Muscle of arm (tissue), 14 donors: ENCODE results near the gene ADAD1. TPM values are rescaled to one million over a fixed set of nuclear protein-coding genes. Genes with fewer than 3 reads are reported as not detected.
"Not testable (repeated sequence)": the region's sequence is repeated elsewhere in the genome, so short reads cannot be mapped to it uniquely, and the experiment has no call there.

ENCODE experiments used
- DNase-seq: peaks from one replicate; pipeline ENCODE4 v3.0.0-alpha.2; 2013
- long read RNA-seq, 11 donors: transcript quantifications; one replicate each; lab custom pipeline, GENCODE V29; 2026
- polyA plus RNA-seq, 12 donors: library from polyadenylated mRNA; unstranded; fragments of 120-200 nt; gene quantifications; one replicate each; pipeline ENCODE4 v1.2.1, GENCODE V29; 2013; ENCODE audit not compliant: insufficient read length in 12 of 12

Gene ADAD1
- polyA plus RNA-seq, result not detected
- long read RNA-seq, donor 1, result 0 reads
- long read RNA-seq, donor 2, result 0 reads
- long read RNA-seq, donor 3, result 0 reads
- long read RNA-seq, donor 4, result 0 reads
- long read RNA-seq, donor 5, result 0 reads
- long read RNA-seq, donor 6, result 0 reads
- long read RNA-seq, donor 7, result 0 reads
- long read RNA-seq, donor 8, result 0 reads
- long read RNA-seq, donor 9, result 0 reads
- long read RNA-seq, donor 10, result 0 reads
- long read RNA-seq, donor 11, result 0 reads

DNA sequence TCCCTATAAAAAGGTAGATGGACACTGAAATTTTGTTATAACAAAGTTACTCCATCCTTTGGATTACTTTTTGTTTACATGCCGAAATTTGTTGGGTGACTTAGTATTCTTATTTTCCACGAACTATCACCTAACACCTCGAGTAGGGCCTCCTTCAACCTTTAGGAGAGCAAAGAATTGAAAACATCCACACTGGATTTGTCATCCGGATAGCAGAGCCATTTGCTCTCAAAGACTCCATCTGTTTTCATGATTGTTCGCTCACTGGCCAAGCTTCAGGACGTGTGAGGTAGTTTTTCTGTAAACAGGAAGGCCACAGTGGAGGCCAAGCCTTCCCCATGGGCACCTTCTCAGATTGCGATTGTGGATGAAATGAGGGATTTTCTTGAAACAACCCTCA, at the start of gene ADAD1:
ADAD1 (plus strand) TSS at position 301 of the 400 bp plus-strand sequence. CDS start 1,059 bp downstream, outside the sequence.
- DNase-seq, result no peak

DNA sequence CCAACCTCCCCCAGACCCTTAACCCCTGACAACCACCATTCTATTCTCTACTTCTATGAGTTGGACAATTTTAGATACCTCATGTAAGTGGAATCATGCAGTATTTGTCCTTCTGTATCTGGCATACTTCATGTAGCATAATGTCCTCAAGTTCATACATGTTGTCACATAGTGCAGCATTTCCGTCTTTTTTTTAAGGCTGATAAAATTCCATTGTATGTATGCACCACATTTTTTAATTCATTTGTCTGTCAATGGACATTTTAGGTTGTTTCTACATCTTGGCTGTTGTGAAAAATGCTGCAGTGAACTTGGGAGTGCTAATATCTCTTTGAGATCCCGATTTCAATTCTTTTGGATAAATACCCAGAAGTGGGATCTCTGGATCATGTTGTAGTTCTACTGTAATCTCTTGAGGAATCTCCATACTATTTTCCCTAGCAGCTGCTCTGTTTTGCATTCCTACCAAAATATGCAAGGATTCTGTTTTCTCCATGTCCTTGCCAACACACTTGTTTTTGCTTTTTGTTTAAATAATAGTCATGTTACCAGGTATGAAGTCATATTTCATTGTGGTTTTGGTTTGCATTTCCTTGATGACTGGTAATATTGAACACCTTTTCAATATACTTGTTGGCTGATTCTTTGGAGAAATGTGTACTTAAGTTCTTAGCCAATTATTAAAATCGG, 48.8 kb upstream of the ADAD1 start:
- peak; percentile 30 for DNase-seq

- DNase-seq, result no peak
These were observed 47.6 kb upstream of the ADAD1 start for GRCh38 chr4:122331195-122331594.

- no peak for DNase-seq
These were observed 44.0 kb upstream of the ADAD1 start for GRCh38 chr4:122334828-122335227.

DNA sequence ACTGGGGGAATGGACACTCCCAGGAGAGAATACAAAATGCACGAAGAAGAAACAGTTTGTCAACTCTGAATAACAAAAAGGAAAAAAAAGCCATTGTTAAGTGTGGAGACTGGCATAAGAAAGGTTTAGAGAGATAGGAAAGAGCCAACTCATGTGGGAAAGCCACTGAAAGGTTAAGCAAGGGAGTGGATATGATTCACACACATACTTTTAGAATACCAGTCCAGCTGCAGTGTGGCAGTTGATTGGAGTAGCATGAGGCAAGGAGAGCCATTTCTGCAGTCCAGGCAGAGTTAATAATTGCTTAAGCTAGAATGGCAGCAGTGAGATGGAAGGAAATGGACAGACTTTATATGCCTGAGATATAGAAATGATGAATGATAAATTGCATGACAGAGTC, 36.9 kb upstream of the ADAD1 start:
- no peak for DNase-seq

- DNase-seq, result no peak
These were observed 32.8 kb upstream of the ADAD1 start for GRCh38 chr4:122346036-122346435.

- no peak for DNase-seq
These were observed 32.3 kb upstream of the ADAD1 start for GRCh38 chr4:122346503-122346902.

DNA sequence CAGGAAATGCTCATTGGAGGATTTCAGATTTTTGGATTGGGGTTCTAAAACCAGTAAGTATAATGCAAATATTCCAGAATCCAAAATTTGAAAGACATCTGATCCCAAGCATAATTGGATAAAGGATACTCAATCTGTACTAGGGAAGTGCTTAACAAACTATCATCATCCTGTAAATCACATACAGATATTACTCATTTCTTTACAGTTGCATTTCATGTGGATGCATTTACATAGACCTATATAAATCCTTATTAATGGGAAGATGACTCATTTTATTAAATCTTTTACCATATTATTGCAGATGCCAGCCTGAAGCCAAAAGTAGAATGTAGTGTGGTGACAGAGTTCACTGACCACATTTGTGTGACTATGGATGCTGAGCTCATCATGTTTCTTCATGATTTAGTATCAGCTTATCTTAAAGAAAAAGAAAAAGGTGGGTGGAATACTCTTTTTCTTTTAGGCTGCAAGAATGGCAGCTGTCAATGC, 22.4 kb upstream of the ADAD1 start:
- no peak for DNase-seq

- no peak for DNase-seq
These were observed 18.1 kb upstream of the ADAD1 start for GRCh38 chr4:122360754-122361153.

- no peak for DNase-seq
These were observed 14.0 kb upstream of the ADAD1 start for GRCh38 chr4:122364700-122365404.

GRCh38 chr4:122368786-122369185, 10.0 kb upstream of the ADAD1 start:
- DNase-seq, result not testable (repeated sequence)

- DNase-seq, result no peak
These were observed 1.5 kb upstream of the ADAD1 start for GRCh38 chr4:122377352-122377751.

DNA sequence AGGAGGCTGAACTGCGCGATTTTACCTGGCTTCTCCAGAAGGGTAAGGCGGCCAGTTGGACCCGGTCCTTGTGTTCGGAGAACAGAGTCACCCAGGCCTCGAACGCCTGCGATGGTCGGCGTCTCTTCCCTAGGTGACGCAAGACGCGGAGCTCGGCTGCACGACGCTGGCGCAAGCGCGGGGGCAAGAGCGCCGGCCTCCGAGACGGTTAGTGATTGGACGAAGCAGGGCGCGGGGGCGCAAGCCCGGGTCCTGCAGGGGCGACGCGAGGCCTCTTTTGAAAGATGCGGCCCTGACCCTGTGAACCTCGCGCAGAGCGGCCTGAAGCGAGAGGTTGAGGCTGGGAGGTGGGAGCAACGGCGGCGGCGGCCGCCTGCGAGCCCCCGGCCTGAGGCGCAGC, 428 bp downstream of the ADAD1 start:
- no peak for DNase-seq

- DNase-seq, result no peak
These were observed 4.5 kb downstream of the ADAD1 start for GRCh38 chr4:122383341-122383740.

GRCh38 chr4:122384245-122384644, 5.4 kb downstream of the ADAD1 start:
- DNase-seq, result no peak

DNA sequence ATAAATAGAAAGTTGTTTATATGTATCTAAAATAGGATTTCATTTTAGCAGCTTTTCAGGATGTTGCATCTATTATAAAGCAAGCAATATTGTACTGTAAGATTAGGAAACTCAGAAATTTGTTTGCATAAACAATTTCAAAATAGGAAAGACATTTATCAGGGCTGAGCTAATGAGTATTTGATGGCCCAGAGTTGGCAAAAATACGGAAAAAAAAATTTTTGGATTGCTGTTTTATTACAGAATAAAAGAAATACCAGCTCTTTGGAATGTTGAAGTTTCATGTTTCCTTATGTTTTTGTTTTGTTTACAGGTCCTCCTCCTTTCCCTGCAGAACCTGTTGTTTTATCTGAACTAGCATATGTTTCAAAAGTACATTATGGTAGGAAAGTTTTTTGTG, 14.5 kb downstream of the ADAD1 start:
- no peak for DNase-seq

DNA sequence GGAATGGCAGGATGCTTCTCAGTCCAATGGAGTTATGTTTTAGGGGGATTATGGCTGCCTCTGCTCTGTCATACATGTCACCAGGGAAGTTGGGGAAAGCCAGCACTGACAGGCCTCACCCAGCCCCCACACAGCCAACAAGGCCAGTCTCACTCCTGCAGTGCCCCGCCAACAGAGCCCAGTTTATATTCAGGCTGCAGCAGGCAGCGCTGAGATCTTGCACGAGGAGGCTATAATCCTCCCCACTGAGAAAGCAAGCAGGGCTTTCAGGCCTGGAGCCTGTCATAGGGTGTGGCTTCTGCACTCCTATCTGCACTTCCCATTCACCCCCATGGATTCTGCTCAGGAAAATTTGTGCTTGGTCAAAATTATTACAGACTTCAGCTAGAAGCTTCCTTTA, 25.1 kb downstream of the ADAD1 start:
- no peak for DNase-seq

DNA sequence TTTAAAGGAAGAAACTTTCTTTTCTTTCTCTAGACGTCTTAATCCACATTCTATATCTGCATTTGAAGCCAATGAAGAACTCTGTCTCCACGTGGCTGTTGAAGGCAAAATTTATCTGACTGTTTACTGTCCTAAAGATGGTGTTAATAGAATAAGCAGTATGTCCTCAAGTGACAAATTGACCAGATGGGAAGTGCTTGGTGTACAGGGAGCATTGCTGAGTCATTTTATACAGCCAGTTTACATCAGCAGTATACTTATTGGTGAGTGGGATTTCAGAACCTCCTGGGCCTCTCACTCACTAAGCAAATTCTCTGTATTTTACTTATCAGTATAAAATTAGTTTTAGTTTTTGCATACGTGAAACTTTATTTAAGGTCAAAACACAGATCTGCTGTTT, 33.7 kb downstream of the ADAD1 start:
- no peak for DNase-seq

DNA sequence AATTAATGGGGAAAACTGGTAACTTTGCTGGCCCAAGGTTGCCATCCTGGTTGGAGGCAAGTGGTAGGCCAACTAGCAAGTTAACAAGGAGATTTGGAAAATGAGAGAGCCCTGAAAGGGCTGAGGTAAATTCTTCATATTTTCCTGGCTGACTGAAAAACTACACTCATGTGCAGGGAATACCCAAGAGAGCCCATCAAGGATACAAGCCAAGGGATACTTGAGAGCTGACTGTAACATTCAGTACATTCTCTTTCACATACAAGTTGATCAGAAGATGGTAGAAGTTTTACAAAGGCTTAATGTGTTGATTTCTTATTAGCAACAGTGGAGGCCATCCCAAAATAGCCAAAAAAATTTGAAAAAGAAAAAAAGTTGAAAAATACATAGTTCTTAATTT, 44.4 kb downstream of the ADAD1 start:
- peak; percentile 4 for DNase-seq

DNA sequence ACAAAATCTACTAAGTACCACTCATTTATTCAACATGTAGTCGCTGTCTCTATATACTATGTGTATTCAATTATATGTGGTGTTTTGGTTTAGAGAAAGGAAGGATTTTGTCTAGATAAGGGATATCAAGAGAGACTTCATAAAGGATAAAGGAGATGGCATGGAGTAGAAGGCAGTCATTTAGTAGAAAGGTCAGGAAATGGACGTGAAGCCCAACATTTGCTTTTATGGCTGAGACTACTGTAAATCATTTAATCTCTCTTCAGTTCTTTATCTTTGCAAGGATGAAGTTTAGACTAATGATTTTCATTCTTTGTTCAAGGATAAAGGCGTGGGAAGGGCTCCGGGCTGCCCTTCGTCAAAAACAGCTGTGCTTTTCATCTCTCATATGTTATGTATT, 52.5 kb downstream of the ADAD1 start:
- no peak for DNase-seq

GRCh38 chr4:122434285-122434684, 55.5 kb downstream of the ADAD1 start:
- no peak for DNase-seq

DNA sequence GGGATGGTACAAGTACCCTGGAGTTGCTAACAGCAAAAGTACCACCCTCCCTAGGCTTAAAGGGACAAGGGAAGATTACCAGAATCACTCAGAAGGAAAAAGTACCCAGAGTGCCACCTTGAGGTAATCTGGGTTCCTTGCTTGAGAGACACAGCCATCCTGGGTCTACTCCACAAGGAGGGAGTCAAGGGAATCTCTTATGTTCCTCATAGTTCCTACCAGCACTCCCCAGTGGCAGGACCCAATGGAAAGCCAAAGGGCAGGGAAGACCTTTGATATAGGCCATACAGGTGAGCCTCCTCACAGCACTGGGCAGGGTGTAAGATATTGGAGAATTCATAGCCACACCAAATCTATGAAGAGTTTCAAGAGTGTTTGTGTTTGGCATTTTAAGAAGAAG, 72.0 kb downstream of the ADAD1 start:
- no peak for DNase-seq
